Left ventricle myocardium inferior (tissue), 1 donor: ENCODE data around the gene FBXL4. TPM values are rescaled to one million over a fixed set of nuclear protein-coding genes. Genes with fewer than 3 reads are reported as not detected.

Source experiments
- DNase-seq: peaks from one replicate; pipeline ENCODE4 v3.0.0-alpha.2; 2020
- H3K27ac ChIP-seq: fragments of 200-600 bp; replicated peaks from 2 replicates; pipeline ENCODE4 v1.8.0; 2021
- H3K27me3 ChIP-seq: fragments of 200-600 bp; 2 replicates; pipeline ENCODE4 v1.8.0; 2021; ENCODE audit warnings: low read depth
- H3K36me3 ChIP-seq: fragments of 200-600 bp; 2 replicates; pipeline ENCODE4 v1.8.0; 2021
- H3K4me1 ChIP-seq: fragments of 200-600 bp; 2 replicates; pipeline ENCODE4 v1.8.0; 2021
- H3K4me3 ChIP-seq: fragments of 200-600 bp; 2 replicates; pipeline ENCODE4 v1.8.0; 2021; ENCODE audit warnings: mild to moderate bottlenecking, moderate library complexity
- H3K9me3 ChIP-seq: fragments of 200-600 bp; replicated peaks from 2 replicates; pipeline ENCODE4 v1.8.0; 2021
- intact Hi-C: fragments of 100-400 bp; cut with micrococcal nuclease; formaldehyde crosslinking; loops from one replicate; pipeline ENCODE4 v1.11.0; 2022
- total RNA-seq: library from RNA; stranded (reverse); fragmentation: NEBNext Ultra II Directional; extraction: Animal tissue kit (Norgen Biotek cat#: 25700); gene quantifications from one replicate; pipeline ENCODE4 v1.2.1, GENCODE V29; 2021
- TF ChIP-seq, protein P1 (sequence below): fragments of 200-600 bp; IDR thresholded peaks from 2 replicates; pipeline ENCODE4 v1.8.0; 2021; ENCODE audit warnings: antibody characterized with exemption, mild to moderate bottlenecking, borderline replicate concordance
- donor health status: DM: no; HTN: yes; CAD: no; lungs with severe emphysema.

Gene FBXL4
- total RNA-seq, 1 donor from 2014 or later = 17.2 TPM

DNA sequence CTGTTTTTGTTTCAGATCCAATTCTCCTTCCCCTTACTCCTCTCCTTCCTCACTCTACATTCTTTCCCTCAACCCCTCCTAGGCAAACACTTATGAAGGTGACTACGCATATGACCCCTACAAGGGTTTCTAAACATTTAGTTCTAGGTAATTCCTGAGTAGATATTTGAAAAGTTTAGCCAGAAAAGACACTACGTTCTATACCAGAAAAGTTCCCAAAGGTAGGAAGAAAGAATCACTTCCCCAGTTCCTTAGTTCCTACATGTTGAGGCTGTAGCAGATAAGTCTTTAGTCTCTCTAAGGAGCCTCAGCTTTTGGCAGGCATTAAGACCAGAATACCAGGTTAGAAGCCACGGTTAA is 101.7 kb downstream of the FBXL4 start:
- intact Hi-C loops = no loop called here
- no peak for DNase-seq

DNA sequence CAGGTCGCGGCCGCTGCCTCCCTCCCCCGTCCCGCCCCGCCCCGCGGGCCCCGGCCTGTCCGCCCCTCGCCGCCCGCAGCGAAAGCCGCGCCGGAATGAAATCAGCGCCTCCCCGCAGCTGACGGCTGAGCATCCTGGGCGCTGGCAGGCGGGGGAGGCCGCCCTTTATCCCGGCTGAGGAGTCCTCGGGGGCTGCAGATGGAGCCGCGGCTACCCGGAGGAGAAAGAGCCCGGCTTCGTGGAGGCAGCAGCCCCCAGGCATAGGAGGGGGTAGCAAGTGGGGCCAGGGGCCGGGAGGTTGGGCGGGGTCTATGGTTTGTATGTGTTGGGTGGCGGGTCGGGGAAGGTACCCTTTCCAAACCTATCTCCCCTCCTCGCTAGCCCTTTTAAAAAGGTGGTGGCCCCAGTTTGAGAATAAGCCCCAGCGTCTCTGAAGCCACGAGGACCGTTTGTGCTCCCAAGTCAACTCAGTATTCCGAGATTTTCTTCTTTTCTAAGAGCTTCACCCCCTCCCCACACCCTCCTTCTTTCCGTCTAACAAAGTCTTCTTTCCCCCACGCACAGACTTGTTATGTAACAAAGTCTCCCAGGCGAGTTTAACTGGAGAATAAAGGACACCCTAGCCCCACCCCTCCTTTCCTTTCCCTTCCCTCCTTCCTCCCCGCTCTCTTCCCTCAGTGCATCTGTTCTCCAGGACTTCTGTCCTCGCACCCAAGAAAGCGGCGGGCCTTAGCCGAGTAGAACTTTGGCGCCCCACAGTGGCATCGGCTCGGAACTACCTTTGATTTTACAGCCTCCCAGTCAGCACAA is 102.3 kb downstream of the FBXL4 start:
- peak overlapping the region; percentile 57 for H3K4me3 ChIP-seq
- no peak overlapping the region for H3K27ac ChIP-seq
- H3K27me3 ChIP-seq = peaks cover 91% of the 10 kb centered on the region
- DNase-seq = peak; percentile 73
- H3K36me3 ChIP-seq = no peaks in the 10 kb centered on the region
- no peaks in the 10 kb centered on the region for H3K9me3 ChIP-seq
- peaks cover 43% of the 10 kb centered on the region for H3K4me1 ChIP-seq
- TF ChIP-seq, protein P1, sequence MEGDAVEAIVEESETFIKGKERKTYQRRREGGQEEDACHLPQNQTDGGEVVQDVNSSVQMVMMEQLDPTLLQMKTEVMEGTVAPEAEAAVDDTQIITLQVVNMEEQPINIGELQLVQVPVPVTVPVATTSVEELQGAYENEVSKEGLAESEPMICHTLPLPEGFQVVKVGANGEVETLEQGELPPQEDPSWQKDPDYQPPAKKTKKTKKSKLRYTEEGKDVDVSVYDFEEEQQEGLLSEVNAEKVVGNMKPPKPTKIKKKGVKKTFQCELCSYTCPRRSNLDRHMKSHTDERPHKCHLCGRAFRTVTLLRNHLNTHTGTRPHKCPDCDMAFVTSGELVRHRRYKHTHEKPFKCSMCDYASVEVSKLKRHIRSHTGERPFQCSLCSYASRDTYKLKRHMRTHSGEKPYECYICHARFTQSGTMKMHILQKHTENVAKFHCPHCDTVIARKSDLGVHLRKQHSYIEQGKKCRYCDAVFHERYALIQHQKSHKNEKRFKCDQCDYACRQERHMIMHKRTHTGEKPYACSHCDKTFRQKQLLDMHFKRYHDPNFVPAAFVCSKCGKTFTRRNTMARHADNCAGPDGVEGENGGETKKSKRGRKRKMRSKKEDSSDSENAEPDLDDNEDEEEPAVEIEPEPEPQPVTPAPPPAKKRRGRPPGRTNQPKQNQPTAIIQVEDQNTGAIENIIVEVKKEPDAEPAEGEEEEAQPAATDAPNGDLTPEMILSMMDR = peak; percentile 86
- intact Hi-C loops = no loop called here

More for the DNA sequence above, 101.7 kb downstream of the FBXL4 start:
- Histone ChIP-seq H3K27me3 (peaks cover 85% of the 10 kb centered on the region), H3K9me3 (no peaks in the 10 kb centered on the region), H3K4me3 (no peak overlapping the region), H3K27ac (no peak overlapping the region), H3K36me3 (no peaks in the 10 kb centered on the region), H3K4me1 (peaks cover 43% of the 10 kb centered on the region)
- TF ChIP-seq, protein P1 = peak; percentile 16

DNA sequence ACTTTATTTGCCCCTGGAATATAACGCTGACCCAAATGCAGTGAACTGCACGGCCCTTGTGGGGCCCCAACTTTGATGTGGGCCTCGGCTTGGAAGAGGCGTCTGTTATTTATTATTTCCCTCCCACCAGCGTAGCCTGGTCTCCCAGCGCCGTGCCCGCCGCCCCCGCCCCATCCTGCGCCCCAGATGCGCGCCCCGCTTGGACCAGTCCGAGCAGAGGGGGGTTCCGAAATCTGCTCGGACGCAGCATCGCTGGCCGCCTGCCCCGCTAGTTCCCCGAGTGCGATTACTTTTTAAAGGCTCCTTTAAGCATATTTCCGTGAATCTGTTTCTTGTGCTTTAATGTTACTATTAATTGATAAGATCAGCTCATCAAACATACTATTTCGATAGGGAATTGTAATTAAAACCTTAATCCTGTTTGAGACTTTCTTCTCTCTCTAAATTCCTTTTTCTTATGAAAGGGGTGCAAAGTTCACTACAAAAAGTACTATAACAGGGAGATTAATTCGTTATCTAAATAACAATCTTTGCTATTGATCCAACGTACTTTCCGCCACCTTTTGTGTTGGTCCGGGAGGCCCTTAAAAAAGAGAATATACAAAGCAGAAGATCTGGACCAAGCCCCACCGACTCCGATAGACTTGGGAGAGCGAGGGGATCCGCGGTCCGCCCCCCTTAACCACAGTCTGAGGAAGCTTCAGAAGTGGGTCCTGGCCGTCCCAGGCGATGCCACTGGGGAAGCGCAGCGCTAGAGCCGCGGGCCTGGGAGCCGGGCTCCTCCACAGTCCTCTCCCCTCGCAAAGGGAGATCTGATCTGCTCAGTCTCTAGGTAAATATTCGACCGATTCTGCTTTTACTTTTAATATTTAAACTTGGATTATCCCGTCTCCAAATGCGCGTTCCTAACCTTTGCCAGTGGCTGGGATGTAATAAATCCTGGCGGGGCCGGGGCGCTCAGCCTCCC is 103.2 kb downstream of the FBXL4 start:
- TF ChIP-seq, protein P1 = no peak
- Histone ChIP-seq H3K36me3 (no peaks in the 10 kb centered on the region), H3K4me1 (peaks cover 43% of the 10 kb centered on the region), H3K27me3 (peaks cover 99% of the 10 kb centered on the region), H3K9me3 (no peaks in the 10 kb centered on the region), H3K4me3 (peak overlapping the region; percentile 57), H3K27ac (no peak overlapping the region)
- intact Hi-C loops = no loop called here
- DNase-seq = no peak

DNA sequence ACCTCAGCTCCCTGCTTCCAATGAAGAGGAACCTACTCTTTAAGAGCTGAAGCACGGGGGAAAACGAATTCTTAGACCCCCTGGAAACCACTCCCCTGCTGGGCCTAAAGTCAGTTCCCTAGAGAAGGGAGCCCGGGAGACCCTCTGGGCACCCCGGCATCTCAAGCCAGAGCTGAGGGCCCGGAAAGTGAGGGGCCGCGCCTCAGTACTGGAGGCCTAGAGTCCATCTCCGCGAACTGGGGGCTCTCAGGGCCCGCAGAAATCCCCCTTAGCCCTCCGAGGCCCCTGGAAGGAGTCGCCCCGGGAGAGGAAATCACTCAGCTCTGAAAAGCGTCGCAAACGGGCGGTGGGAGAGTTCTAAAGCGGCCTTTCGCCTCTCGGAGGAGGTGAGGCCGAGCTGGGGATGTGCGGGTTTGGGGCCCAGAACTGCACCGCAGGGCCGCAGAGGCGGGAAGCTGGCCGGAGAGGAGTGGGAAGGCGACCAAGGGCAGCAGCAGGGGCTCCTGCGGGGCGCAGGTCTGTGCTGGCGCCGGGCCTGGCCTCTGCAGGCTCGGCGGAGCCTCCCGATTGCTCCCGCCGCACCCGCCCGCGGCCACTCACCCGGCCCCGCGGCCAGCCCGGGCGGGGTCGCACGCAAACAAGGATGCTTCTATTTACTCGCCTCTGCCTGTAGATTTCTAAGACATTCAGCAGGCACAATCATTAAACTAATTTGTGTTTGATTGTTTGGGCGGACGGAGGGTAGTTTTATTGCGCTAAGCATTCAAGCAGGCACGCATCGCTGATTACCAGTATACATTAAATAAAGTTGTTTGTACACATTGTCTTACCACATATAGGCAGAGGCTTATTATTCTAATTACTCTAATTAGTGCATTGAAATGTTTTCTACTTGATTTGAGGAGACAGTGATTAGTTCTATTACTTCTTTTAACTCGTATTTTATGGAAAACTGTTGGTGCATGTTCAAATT is 104.2 kb downstream of the FBXL4 start:
- peaks cover 43% of the 10 kb centered on the region for H3K4me1 ChIP-seq
- DNase-seq = no peak
- intact Hi-C loops = no loop called here
- peak overlapping the region; percentile 13 for H3K4me3 ChIP-seq
- no peak overlapping the region for H3K27ac ChIP-seq
- no peaks in the 10 kb centered on the region for H3K9me3 ChIP-seq
- TF ChIP-seq, protein P1 = no peak
- H3K36me3 ChIP-seq = no peaks in the 10 kb centered on the region
- H3K27me3 ChIP-seq = peaks cover 100% of the 10 kb centered on the region
